ENCODE data around the gene SPACA6. TPM values are rescaled to one million over a fixed set of nuclear protein-coding genes. Genes with fewer than 3 reads are reported as not detected.

The SPACA6 gene
- total and polyA plus RNA-seq, 9 of the 15 experiments (the other 6 are each of a cell fraction or from before 2014, with no cell fraction given), result 1.3 to 17.3 (median 6.2) TPM

- H3K36me3 ChIP-seq (ENCODE audit: control insufficient read depth, insufficient read depth, low read length), result no peaks in the 10 kb centered on the region
- peak; percentile 74 to 84 (median 80) for DNase-seq (ENCODE audit: extremely low read depth in 1 of 4, low spot score in 3 of 4)
- no TSS peak for BruUV-seq (replicated peaks)
- no peak overlapping the region for H3K27ac ChIP-seq (ENCODE audit: extremely low read depth, low read depth, low read length)
- POLR2A ChIA-PET, result interaction anchor here (0.6 to 0.7 kb wide), 3 partner anchors 16 to 81 kb away, joined by 3 read pairs; no protein-coding TSS in a partner anchor
- no peak overlapping the region for H3K4me3 ChIP-seq
- H3K4me1 ChIP-seq (replicated peaks in 1 of 2; ENCODE audit: control insufficient read depth in 2 of 2, insufficient read depth in 2 of 2, low read length in 2 of 2), result peaks cover 12 to 29% of the 10 kb centered on the region in 2 experiments; a peak in 4 of 5 replicates
- peak overlapping the region; percentile 38; the same call in 1 of the 2 replicates for H2AFZ ChIP-seq (ENCODE audit: low read depth, low read length)
- H4K20me1 ChIP-seq (replicated peaks; ENCODE audit: control insufficient read depth, insufficient read depth, low read length), result no peaks in the 10 kb centered on the region
- peak; percentile 49 for FAIRE-seq
- WGBS (ENCODE audit: insufficient coverage, low coverage, missing lambda C conversion rate), result 45% methylated on average over 4 of the region's 14 CpGs
- no peak overlapping the region; the same call in 1 of the 2 replicates for H3K4me2 ChIP-seq (ENCODE audit: insufficient read depth, low read length)
- CTCF ChIA-PET (ENCODE audit: low intra/inter-chr PET ratio), result no interaction called here
- intact Hi-C loops (cut with micrococcal nuclease) (no loop called here), in situ Hi-C loops (cut with MboI) (no loop called here)
- no peaks in the 10 kb centered on the region for H3K79me2 ChIP-seq (ENCODE audit: control insufficient read depth, insufficient read depth, low read length)
- H3K27me3 ChIP-seq (ENCODE audit: control insufficient read depth in 2 of 2, insufficient read depth in 2 of 2, low read length in 2 of 2), result no peaks in the 10 kb centered on the region
- H3K9me1 ChIP-seq (ENCODE audit: control insufficient read depth, insufficient read depth, low read length), result no peaks in the 10 kb centered on the region
- no peak overlapping the region; a peak in 1 of 4 replicates for H3K9ac ChIP-seq (ENCODE audit: insufficient read depth in 1 of 2, low read depth in 2 of 2, low read length in 2 of 2)
- peak; percentile 95 for ATAC-seq
- H3K9me3 ChIP-seq (replicated peaks; ENCODE audit: control insufficient read depth, insufficient read depth, low read depth, low read length), result no peaks in the 10 kb centered on the region
- TF ChIP-seq MTA3 (IDR thresholded peaks at IDR 0.05; ENCODE audit: borderline replicate concordance), result 0 out of 2 replicates have a peak, but pooled peaks have one; percentile 33
- no peak for TF ChIP-seq CHD2 (IDR thresholded peaks at IDR 0.05; ENCODE audit: low read depth, low read length)
- no peak for TF ChIP-seq MXI1 (IDR thresholded peaks at IDR 0.05; ENCODE audit: low read depth, low read length)
- no peak for TF ChIP-seq ERF (CRISPR knock-in tag; IDR thresholded peaks at IDR 0.05)
- TF ChIP-seq VEZF1 (CRISPR knock-in tag; IDR thresholded peaks at IDR 0.05), result peak; percentile 43; the same call in 1 of the 2 replicates
- TF ChIP-seq HNRNPUL1 (IDR thresholded peaks at IDR 0.05; ENCODE audit: low read length), result no peak
- no peak for TF ChIP-seq HOXB6 (CRISPR knock-in tag; IDR thresholded peaks at IDR 0.05; ENCODE audit: borderline replicate concordance)
- TF ChIP-seq KLF1 (tag; IDR thresholded peaks at IDR 0.05), result no peak
- no peak for TF ChIP-seq ZNF143 (CRISPR knock-in tag; IDR thresholded peaks at IDR 0.05)
- TF ChIP-seq ZBTB8A (IDR thresholded peaks at IDR 0.05; ENCODE audit: partially characterized antibody), result no peak
- TF ChIP-seq PKNOX1 (IDR thresholded peaks at IDR 0.05), result peak; percentile 75
- TF ChIP-seq TARDBP (IDR thresholded peaks at IDR 0.05), result 0 out of 2 replicates have a peak, but pooled peaks have one; percentile 17
- no peak for TF ChIP-seq ZNF398 (CRISPR knock-in tag; IDR thresholded peaks at IDR 0.05)
- TF ChIP-seq TEAD4 (IDR thresholded peaks at IDR 0.05; ENCODE audit: low read length), result no peak
- no peak for TF ChIP-seq TEAD4 (CRISPR knock-in tag; IDR thresholded peaks at IDR 0.05; ENCODE audit: borderline replicate concordance)
- TF ChIP-seq TEAD2 (tag; IDR thresholded peaks at IDR 0.05), result no peak
- TF ChIP-seq SIN3A (IDR thresholded peaks at IDR 0.05; ENCODE audit: borderline replicate concordance in 2 of 2, control insufficient read depth in 1 of 2, low read depth in 2 of 2, low read length in 2 of 2), result no peak
- TF ChIP-seq, protein P1, sequence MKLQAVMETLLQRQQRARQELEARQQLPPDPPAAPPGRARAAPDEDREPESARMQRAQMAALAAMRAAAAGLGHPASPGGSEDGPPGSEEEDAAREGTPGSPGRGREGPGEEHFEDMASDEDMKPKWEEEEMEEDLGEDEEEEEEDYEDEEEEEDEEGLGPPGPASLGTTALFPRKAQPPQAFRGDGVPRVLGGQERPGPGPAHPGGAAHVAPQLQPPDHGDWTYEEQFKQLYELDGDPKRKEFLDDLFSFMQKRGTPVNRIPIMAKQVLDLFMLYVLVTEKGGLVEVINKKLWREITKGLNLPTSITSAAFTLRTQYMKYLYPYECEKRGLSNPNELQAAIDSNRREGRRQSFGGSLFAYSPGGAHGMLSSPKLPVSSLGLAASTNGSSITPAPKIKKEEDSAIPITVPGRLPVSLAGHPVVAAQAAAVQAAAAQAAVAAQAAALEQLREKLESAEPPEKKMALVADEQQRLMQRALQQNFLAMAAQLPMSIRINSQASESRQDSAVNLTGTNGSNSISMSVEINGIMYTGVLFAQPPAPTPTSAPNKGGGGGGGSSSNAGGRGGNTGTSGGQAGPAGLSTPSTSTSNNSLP (IDR thresholded peaks at IDR 0.05; ENCODE audit: borderline replicate concordance, low read depth, low read length), result no peak
Measured at GRCh38 chr19:51726049-51726448, 32.9 kb downstream of the SPACA6 start.
